Measurements from ENCODE around the gene SYT8. TPM values are rescaled to one million over a fixed set of nuclear protein-coding genes. Genes with fewer than 3 reads are reported as not detected.

Gene SYT8
- polyA plus RNA-seq, 1 donor from 2014 or later = not detected

DNA sequence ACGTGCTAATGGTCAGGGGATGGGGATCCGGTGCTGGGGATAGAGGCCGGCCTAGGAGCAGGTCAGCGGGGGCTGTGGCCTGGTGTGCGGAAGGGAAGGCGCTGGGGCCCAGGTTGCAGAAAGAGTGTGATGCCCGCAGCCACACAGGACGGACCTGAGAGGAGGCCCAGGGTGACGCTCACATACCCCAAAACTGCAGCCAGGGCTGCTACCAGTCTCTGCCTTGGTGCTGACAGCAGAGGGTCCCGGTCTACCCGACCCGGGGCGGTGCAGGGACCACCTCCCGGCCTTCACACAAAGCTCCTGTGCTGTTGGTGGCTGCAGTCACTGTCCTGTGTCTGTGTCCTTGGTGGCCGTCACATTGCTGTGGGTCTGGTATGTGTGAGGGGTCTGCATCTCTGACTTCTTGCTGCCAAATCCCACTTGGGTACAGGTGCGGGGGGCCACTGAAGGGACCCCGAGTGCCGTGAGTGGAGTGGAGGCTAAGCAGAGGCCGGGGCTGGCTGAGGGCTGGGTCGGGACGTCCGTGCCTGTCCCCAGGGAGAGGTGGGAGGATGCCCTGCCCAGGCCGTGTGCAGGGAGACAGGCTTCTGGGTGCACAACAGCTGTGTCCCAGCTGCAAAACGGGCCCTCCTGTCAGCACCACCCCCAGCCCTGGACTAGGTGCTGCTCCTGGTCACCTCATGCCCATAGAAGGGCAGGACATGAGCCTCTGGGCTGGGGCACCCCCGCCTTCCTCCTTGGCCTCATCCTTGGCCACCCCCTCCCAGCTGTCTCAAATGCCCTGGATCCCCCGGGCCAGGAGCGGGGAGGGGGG, 19.6 kb downstream of the SYT8 start:
- no peak for TF ChIP-seq MXI1 (conservative IDR thresholded peaks at IDR 0.05; ENCODE audit: poor library complexity, severe bottlenecking)
- no peak for TF ChIP-seq SMC3 (conservative IDR thresholded peaks at IDR 0.05; ENCODE audit: poor library complexity)
- TF ChIP-seq RAD21 (conservative IDR thresholded peaks at IDR 0.05) = no peak
- TF ChIP-seq POLR2AphosphoS5 (IDR thresholded peaks at IDR 0.05) = no peak
- no peak for TF ChIP-seq EZH2 (IDR thresholded peaks at IDR 0.05; ENCODE audit: borderline replicate concordance, insufficient read depth, low read length, poor library complexity, severe bottlenecking)
- TF ChIP-seq TAF1 (IDR thresholded peaks at IDR 0.05; ENCODE audit: low read depth) = no peak
- Histone ChIP-seq H3K36me3 (ENCODE audit: insufficient read depth, low read length) (no peaks in the 10 kb centered on the region), H3K9me2 (ENCODE audit: insufficient read depth, low read length) (no peaks in the 10 kb centered on the region), H3K9me3 (ENCODE audit: low read length) (no peaks in the 10 kb centered on the region), H3K27me3 (ENCODE audit: insufficient read depth, low read depth, low read length) (no peaks in the 10 kb centered on the region), H3F3A (ENCODE audit: insufficient read depth, low read length, poor library complexity, severe bottlenecking) (no peaks in the 10 kb centered on the region), H3K27ac (ENCODE audit: low read length) (no peak overlapping the region), H3K4me3 (ENCODE audit: low read length) (no peak overlapping the region), H4K20me1 (ENCODE audit: insufficient read depth) (no peaks in the 10 kb centered on the region), H3K79me2 (replicated peaks; ENCODE audit: insufficient read depth, low read length) (no peaks in the 10 kb centered on the region), H3K4me2 (ENCODE audit: low read length) (no peak overlapping the region), H3K9ac (ENCODE audit: low read length) (no peak overlapping the region), H2AFZ (ENCODE audit: low read depth, low read length) (no peak overlapping the region)

DNA sequence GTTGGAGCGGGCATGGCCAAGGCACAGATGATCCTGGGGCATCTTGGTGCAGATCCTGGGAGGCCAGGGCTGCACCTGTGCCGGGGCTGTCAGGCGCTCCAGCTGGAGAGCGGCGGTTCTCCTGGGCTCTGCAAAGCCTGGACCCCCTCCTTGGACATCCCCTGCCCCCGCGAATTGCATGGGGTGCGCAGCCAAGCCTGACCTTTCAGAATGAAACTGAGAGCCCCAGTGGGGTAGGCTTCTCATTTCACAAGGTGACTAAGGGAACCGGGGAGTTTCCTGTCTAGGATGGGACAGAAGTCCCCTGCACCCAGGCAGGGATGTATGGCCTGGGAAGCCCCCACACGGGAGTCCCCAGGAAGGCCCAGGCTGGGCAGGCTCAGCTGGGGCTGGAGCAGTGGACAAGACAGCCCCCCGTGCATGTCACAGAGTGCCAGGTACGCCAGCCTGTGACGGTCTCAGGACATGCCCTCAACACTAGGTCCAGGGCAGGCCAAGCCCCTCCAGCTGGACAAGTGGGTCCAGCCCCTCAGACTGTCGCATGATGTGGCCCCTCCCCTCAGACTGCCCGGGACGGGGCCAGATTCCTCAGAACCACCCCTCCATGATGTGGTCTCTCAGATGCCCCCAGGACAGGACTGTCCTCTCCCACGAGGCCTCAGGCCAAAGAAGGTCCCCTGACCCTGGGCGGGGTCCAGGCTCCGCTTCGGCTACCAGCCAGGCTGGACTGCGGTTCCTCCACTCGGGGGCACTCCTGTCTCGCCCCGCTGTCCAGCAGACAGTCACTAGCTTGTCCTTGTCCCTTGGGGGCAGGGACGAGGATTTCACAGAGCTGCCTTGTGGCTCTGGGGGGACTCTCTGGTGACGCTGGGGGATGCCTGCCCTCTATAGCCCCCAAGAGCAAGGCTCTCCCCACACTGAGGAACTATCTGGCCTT, 20.4 kb downstream of the SYT8 start:
- Histone ChIP-seq H3K9ac (ENCODE audit: low read length) (no peak overlapping the region), H4K20me1 (ENCODE audit: insufficient read depth) (no peaks in the 10 kb centered on the region), H3K27me3 (ENCODE audit: insufficient read depth, low read depth, low read length) (no peaks in the 10 kb centered on the region), H3K79me2 (replicated peaks; ENCODE audit: insufficient read depth, low read length) (no peaks in the 10 kb centered on the region), H3K9me3 (ENCODE audit: low read length) (no peaks in the 10 kb centered on the region), H2AFZ (ENCODE audit: low read depth, low read length) (no peak overlapping the region), H3K27ac (ENCODE audit: low read length) (no peak overlapping the region), H3K4me2 (ENCODE audit: low read length) (no peak overlapping the region), H3K36me3 (ENCODE audit: insufficient read depth, low read length) (no peaks in the 10 kb centered on the region), H3K4me3 (ENCODE audit: low read length) (no peak overlapping the region), H3F3A (ENCODE audit: insufficient read depth, low read length, poor library complexity, severe bottlenecking) (no peaks in the 10 kb centered on the region), H3K9me2 (ENCODE audit: insufficient read depth, low read length) (no peaks in the 10 kb centered on the region)
- TF ChIP-seq POLR2AphosphoS5 (IDR thresholded peaks at IDR 0.05) = no peak
- no peak for TF ChIP-seq EZH2 (IDR thresholded peaks at IDR 0.05; ENCODE audit: borderline replicate concordance, insufficient read depth, low read length, poor library complexity, severe bottlenecking)
- TF ChIP-seq, protein P1, sequence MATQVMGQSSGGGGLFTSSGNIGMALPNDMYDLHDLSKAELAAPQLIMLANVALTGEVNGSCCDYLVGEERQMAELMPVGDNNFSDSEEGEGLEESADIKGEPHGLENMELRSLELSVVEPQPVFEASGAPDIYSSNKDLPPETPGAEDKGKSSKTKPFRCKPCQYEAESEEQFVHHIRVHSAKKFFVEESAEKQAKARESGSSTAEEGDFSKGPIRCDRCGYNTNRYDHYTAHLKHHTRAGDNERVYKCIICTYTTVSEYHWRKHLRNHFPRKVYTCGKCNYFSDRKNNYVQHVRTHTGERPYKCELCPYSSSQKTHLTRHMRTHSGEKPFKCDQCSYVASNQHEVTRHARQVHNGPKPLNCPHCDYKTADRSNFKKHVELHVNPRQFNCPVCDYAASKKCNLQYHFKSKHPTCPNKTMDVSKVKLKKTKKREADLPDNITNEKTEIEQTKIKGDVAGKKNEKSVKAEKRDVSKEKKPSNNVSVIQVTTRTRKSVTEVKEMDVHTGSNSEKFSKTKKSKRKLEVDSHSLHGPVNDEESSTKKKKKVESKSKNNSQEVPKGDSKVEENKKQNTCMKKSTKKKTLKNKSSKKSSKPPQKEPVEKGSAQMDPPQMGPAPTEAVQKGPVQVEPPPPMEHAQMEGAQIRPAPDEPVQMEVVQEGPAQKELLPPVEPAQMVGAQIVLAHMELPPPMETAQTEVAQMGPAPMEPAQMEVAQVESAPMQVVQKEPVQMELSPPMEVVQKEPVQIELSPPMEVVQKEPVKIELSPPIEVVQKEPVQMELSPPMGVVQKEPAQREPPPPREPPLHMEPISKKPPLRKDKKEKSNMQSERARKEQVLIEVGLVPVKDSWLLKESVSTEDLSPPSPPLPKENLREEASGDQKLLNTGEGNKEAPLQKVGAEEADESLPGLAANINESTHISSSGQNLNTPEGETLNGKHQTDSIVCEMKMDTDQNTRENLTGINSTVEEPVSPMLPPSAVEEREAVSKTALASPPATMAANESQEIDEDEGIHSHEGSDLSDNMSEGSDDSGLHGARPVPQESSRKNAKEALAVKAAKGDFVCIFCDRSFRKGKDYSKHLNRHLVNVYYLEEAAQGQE (IDR thresholded peaks at IDR 0.05; ENCODE audit: borderline replicate concordance) = no peak
- no peak for TF ChIP-seq EP300 (conservative IDR thresholded peaks at IDR 0.05; ENCODE audit: poor library complexity, severe bottlenecking)
- TF ChIP-seq SMC3 (conservative IDR thresholded peaks at IDR 0.05; ENCODE audit: poor library complexity) = no peak
- no peak for TF ChIP-seq MXI1 (conservative IDR thresholded peaks at IDR 0.05; ENCODE audit: poor library complexity, severe bottlenecking)
- TF ChIP-seq TAF1 (IDR thresholded peaks at IDR 0.05; ENCODE audit: low read depth) = no peak
- TF ChIP-seq, protein P2, sequence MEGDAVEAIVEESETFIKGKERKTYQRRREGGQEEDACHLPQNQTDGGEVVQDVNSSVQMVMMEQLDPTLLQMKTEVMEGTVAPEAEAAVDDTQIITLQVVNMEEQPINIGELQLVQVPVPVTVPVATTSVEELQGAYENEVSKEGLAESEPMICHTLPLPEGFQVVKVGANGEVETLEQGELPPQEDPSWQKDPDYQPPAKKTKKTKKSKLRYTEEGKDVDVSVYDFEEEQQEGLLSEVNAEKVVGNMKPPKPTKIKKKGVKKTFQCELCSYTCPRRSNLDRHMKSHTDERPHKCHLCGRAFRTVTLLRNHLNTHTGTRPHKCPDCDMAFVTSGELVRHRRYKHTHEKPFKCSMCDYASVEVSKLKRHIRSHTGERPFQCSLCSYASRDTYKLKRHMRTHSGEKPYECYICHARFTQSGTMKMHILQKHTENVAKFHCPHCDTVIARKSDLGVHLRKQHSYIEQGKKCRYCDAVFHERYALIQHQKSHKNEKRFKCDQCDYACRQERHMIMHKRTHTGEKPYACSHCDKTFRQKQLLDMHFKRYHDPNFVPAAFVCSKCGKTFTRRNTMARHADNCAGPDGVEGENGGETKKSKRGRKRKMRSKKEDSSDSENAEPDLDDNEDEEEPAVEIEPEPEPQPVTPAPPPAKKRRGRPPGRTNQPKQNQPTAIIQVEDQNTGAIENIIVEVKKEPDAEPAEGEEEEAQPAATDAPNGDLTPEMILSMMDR (IDR thresholded peaks at IDR 0.05; ENCODE audit: poor library complexity, severe bottlenecking) = no peak
- no peak for TF ChIP-seq RAD21 (conservative IDR thresholded peaks at IDR 0.05)

All from neural cell (in vitro differentiated cells).